GM18907 (cell line): ENCODE data around the gene XRCC1.
"Not testable (repeated sequence)": the region's sequence is repeated elsewhere in the genome, so short reads cannot be mapped to it uniquely, and the experiment has no call there.

ENCODE experiments used
- ATAC-seq: cut with Tn5 transposase; IDR thresholded peaks from one replicate; pipeline ENCODE4 v1.9.1; 2021; ENCODE audit warnings: mild to moderate bottlenecking, moderate library complexity; ENCODE audit not compliant: unreplicated experiment

Gene XRCC1

GRCh38 chr19:43523696-43524095 lies 51.6 kb downstream of the XRCC1 start:
- ATAC-seq: not testable (repeated sequence)

- ATAC-seq: no peak
These were observed 52.4 kb downstream of the XRCC1 start for GRCh38 chr19:43522929-43523328.

GRCh38 chr19:43519436-43520088 lies 55.8 kb downstream of the XRCC1 start:
- ATAC-seq: no peak

- ATAC-seq: no peak
These were observed 57.3 kb downstream of the XRCC1 start for GRCh38 chr19:43518051-43518450.

- not testable (repeated sequence) for ATAC-seq
These were observed 62.9 kb downstream of the XRCC1 start for GRCh38 chr19:43512399-43512798.

GRCh38 chr19:43511324-43511723 lies 64.0 kb downstream of the XRCC1 start:
- ATAC-seq: no peak

GRCh38 chr19:43510713-43511112 lies 64.6 kb downstream of the XRCC1 start:
- no peak for ATAC-seq

GRCh38 chr19:43507880-43508279 lies 67.4 kb downstream of the XRCC1 start:
- ATAC-seq: no peak

- ATAC-seq: no peak
These were observed 68.7 kb downstream of the XRCC1 start for GRCh38 chr19:43506629-43507028.

GRCh38 chr19:43505941-43506340 lies 69.4 kb downstream of the XRCC1 start:
- no peak for ATAC-seq

- ATAC-seq: no peak
These were observed 70.2 kb downstream of the XRCC1 start for GRCh38 chr19:43505186-43505456.

- peak; percentile 21 for ATAC-seq
These were observed 70.7 kb downstream of the XRCC1 start, which contains the start of gene PHLDB3 for GRCh38 chr19:43504426-43505185. PHLDB3 (minus strand) TSS chr19:43504746; CDS start chr19:43504118, 628 bp downstream.

GRCh38 chr19:43503501-43504425 lies 71.6 kb downstream of the XRCC1 start:
- ATAC-seq: peak; percentile 87

GRCh38 chr19:43502419-43502976 lies 72.8 kb downstream of the XRCC1 start:
- ATAC-seq: no peak

- no peak for ATAC-seq
These were observed 73.5 kb downstream of the XRCC1 start for GRCh38 chr19:43501661-43502418.

- ATAC-seq: no peak
These were observed 76.3 kb downstream of the XRCC1 start for GRCh38 chr19:43499042-43499441.

- no peak for ATAC-seq
These were observed 77.0 kb downstream of the XRCC1 start for GRCh38 chr19:43498233-43498842.

- no peak for ATAC-seq
These were observed 78.4 kb downstream of the XRCC1 start for GRCh38 chr19:43496960-43497359.

- no peak for ATAC-seq
These were observed 80.2 kb downstream of the XRCC1 start for GRCh38 chr19:43495082-43495481.
